Measurements from ENCODE around the gene ADAMTS14.

DNA sequence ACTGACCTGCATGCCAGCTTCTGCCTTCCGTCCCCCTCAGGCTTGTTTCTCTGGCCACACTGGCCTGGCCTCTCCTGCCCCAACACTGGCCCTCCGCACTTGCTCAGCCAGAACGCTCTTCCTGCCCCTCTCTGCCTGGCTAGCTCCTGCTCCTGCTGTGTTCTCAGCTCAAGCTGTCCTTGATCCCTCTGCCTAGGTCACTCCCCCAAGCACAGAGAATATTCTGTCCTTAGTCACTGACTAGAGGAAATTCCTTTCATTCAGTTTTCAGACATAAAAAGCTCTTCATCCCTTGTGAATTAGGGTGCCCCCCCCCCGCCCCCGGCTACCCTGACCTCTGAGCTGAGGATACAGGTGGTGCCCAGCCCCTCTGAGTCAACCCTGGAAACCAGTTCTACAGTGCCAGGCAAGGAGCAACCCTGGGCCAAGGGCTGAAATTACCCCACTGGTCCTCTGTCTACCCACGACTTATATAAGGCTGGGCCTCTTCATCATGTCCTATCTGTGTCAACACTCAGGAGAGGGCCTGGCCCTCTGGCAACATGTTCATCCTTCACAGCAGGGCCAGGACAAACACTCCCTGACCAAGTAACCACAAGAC is 136.8 kb downstream of the ADAMTS14 start:
- TF ChIP-seq, protein P1, sequence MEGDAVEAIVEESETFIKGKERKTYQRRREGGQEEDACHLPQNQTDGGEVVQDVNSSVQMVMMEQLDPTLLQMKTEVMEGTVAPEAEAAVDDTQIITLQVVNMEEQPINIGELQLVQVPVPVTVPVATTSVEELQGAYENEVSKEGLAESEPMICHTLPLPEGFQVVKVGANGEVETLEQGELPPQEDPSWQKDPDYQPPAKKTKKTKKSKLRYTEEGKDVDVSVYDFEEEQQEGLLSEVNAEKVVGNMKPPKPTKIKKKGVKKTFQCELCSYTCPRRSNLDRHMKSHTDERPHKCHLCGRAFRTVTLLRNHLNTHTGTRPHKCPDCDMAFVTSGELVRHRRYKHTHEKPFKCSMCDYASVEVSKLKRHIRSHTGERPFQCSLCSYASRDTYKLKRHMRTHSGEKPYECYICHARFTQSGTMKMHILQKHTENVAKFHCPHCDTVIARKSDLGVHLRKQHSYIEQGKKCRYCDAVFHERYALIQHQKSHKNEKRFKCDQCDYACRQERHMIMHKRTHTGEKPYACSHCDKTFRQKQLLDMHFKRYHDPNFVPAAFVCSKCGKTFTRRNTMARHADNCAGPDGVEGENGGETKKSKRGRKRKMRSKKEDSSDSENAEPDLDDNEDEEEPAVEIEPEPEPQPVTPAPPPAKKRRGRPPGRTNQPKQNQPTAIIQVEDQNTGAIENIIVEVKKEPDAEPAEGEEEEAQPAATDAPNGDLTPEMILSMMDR (IDR thresholded peaks at IDR 0.05) = no peak
- no peak for TF ChIP-seq POLR2A (IDR thresholded peaks at IDR 0.05)
